GM18858 (cell line): Measurements from ENCODE around the gene MOB2.

ENCODE experiments used
- ATAC-seq: cut with Tn5 transposase; IDR thresholded peaks from one replicate; pipeline ENCODE4 v1.9.1; 2021; ENCODE audit not compliant: unreplicated experiment

Gene MOB2

GRCh38 chr11:1505480-1505879 lies 18.9 kb upstream of the MOB2 start:
- no peak for ATAC-seq

- no peak for ATAC-seq
Observed at GRCh38 chr11:1504581-1505290, 18.2 kb upstream of the MOB2 start.

GRCh38 chr11:1504138-1504537 lies 17.6 kb upstream of the MOB2 start:
- ATAC-seq: no peak

- no peak for ATAC-seq
Observed at GRCh38 chr11:1503708-1504104, 17.1 kb upstream of the MOB2 start.

GRCh38 chr11:1502954-1503707 lies 16.6 kb upstream of the MOB2 start:
- no peak for ATAC-seq

- no peak for ATAC-seq
Observed at GRCh38 chr11:1502168-1502953, 15.8 kb upstream of the MOB2 start.

- ATAC-seq: no peak
Observed at GRCh38 chr11:1501421-1502167, 15.0 kb upstream of the MOB2 start.

- ATAC-seq: no peak
Observed at GRCh38 chr11:1500466-1501420, 14.2 kb upstream of the MOB2 start.

GRCh38 chr11:1499899-1500298 lies 13.3 kb upstream of the MOB2 start:
- ATAC-seq: no peak

GRCh38 chr11:1499261-1499890 lies 12.8 kb upstream of the MOB2 start:
- ATAC-seq: no peak

- no peak for ATAC-seq
Observed at GRCh38 chr11:1498262-1498661, 11.7 kb upstream of the MOB2 start.

- ATAC-seq: no peak
Observed at GRCh38 chr11:1497600-1497999, 11.0 kb upstream of the MOB2 start.

GRCh38 chr11:1496761-1497095 lies 10.1 kb upstream of the MOB2 start:
- no peak for ATAC-seq

- ATAC-seq: no peak
Observed at GRCh38 chr11:1496091-1496760, 9.6 kb upstream of the MOB2 start.

- ATAC-seq: no peak
Observed at GRCh38 chr11:1494650-1495049, 8.1 kb upstream of the MOB2 start.

GRCh38 chr11:1493650-1494244 lies 7.2 kb upstream of the MOB2 start:
- ATAC-seq: no peak

- ATAC-seq: no peak
Observed at GRCh38 chr11:1491379-1491778, 4.8 kb upstream of the MOB2 start.

- no peak for ATAC-seq
Observed at GRCh38 chr11:1490651-1491050, 4.1 kb upstream of the MOB2 start.
